H9 (cell line): ENCODE data around the gene ITCH. TPM values are rescaled to one million over a fixed set of nuclear protein-coding genes. Genes with fewer than 3 reads are reported as not detected.

ENCODE experiments used
- DNase-seq: peaks from one replicate; pipeline ENCODE4 v3.0.0-alpha.2; 2017
- H2AFZ ChIP-seq: one replicate; pipeline ENCODE4 v1.6.1; 2013; ENCODE audit warnings: mild to moderate bottlenecking, low read length, control low read depth, moderate library complexity
- H2AK5ac ChIP-seq: 2 replicates; pipeline ENCODE4 v1.6.1; 2013; ENCODE audit warnings: low read length, control low read depth, mixed read lengths; ENCODE audit not compliant: insufficient read length
- H2BK120ac ChIP-seq: one replicate; pipeline ENCODE4 v1.6.1; 2013; ENCODE audit warnings: low read depth, mild to moderate bottlenecking, low read length, control low read depth, inconsistent platforms; ENCODE audit not compliant: poor library complexity, severe bottlenecking
- H2BK12ac ChIP-seq: 2 replicates; pipeline ENCODE4 v1.6.1; 2013; ENCODE audit warnings: low read length, control low read depth, mixed read lengths, low read depth; ENCODE audit not compliant: insufficient read length
- H2BK15ac ChIP-seq: 2 replicates; pipeline ENCODE4 v1.6.1; 2013; ENCODE audit warnings: low read depth, low read length, control low read depth
- H2BK20ac ChIP-seq: one replicate; pipeline ENCODE4 v1.6.1; 2013; ENCODE audit warnings: low read depth, mild to moderate bottlenecking, low read length, control low read depth, inconsistent platforms; ENCODE audit not compliant: poor library complexity, severe bottlenecking
- H2BK5ac ChIP-seq: 2 replicates; pipeline ENCODE4 v1.6.1; 2013; ENCODE audit warnings: low read length, control low read depth, mixed read lengths; ENCODE audit not compliant: insufficient read length
- H3K14ac ChIP-seq: 2 replicates; pipeline ENCODE4 v1.6.1; 2013; ENCODE audit warnings: low read length, control low read depth; ENCODE audit not compliant: insufficient read depth
- H3K18ac ChIP-seq: 2 replicates; pipeline ENCODE4 v1.6.1; 2013; ENCODE audit warnings: low read depth, mild to moderate bottlenecking, mixed read lengths, low read length, control low read depth; ENCODE audit not compliant: insufficient read length
- H3K23ac ChIP-seq: 2 replicates; pipeline ENCODE4 v1.6.1; 2013; ENCODE audit warnings: low read length, control low read depth, mixed read lengths, low read depth; ENCODE audit not compliant: insufficient read length
- H3K23me2 ChIP-seq: 2 replicates; pipeline ENCODE4 v1.6.1; 2013; ENCODE audit warnings: low read depth, mild to moderate bottlenecking, mixed read lengths, low read length, control low read depth; ENCODE audit not compliant: insufficient read length, poor library complexity, severe bottlenecking
- H3K27ac ChIP-seq: 2 replicates; pipeline ENCODE4 v1.5.1; 2013; ENCODE audit warnings: low read length, control low read depth, mixed read lengths, low read depth; ENCODE audit not compliant: insufficient read length
- H3K27me3 ChIP-seq: 2 replicates; pipeline ENCODE4 v1.6.1; 2013; ENCODE audit warnings: low read length, control low read depth, inconsistent platforms; ENCODE audit not compliant: insufficient read depth
- H3K4ac ChIP-seq: 2 replicates; pipeline ENCODE4 v1.6.1; 2013; ENCODE audit warnings: low read depth, mild to moderate bottlenecking, control low read depth, inconsistent platforms, low read length, moderate library complexity
- H3K4me1 ChIP-seq: 2 replicates; pipeline ENCODE4 v1.6.1; 2013; ENCODE audit warnings: low read length, control low read depth, inconsistent platforms; ENCODE audit not compliant: insufficient read depth
- H3K4me2 ChIP-seq: 2 replicates; pipeline ENCODE4 v1.6.1; 2013; ENCODE audit warnings: low read length, control low read depth, mixed read lengths; ENCODE audit not compliant: insufficient read length, insufficient read depth
- H3K56ac ChIP-seq: 2 replicates; pipeline ENCODE4 v1.6.1; 2013; ENCODE audit warnings: low read depth, mild to moderate bottlenecking, mixed read lengths, low read length, control low read depth; ENCODE audit not compliant: insufficient read length
- H3K79me1 ChIP-seq: 2 replicates; pipeline ENCODE4 v1.6.1; 2013; ENCODE audit warnings: low read depth, mild to moderate bottlenecking, moderate library complexity, low read length, control low read depth, inconsistent platforms; ENCODE audit not compliant: insufficient read depth, poor library complexity, severe bottlenecking
- H3K79me2 ChIP-seq: 2 replicates; pipeline ENCODE4 v1.6.1; 2013; ENCODE audit warnings: low read length, control low read depth, inconsistent platforms; ENCODE audit not compliant: insufficient read depth
- H3K9ac ChIP-seq: 2 replicates; pipeline ENCODE4 v1.6.1; 2013; ENCODE audit warnings: low read length, control low read depth, mixed read lengths; ENCODE audit not compliant: insufficient read length; ENCODE audit errors: extremely low read depth
- H3K9me3 ChIP-seq: one replicate; pipeline ENCODE4 v1.6.1; 2013; ENCODE audit warnings: low read depth, low read length, inconsistent platforms; ENCODE audit not compliant: control insufficient read depth
- H3T11ph ChIP-seq: one replicate; pipeline ENCODE4 v1.6.1; 2013; ENCODE audit warnings: mild to moderate bottlenecking, low read length, control low read depth, inconsistent platforms
- H4K20me1 ChIP-seq: one replicate; pipeline ENCODE4 v1.6.1; 2013; ENCODE audit not compliant: control insufficient read depth, insufficient read length, insufficient read depth
- H4K5ac ChIP-seq: 2 replicates; pipeline ENCODE4 v1.6.1; 2013; ENCODE audit warnings: low read depth, mild to moderate bottlenecking, mixed read lengths, low read length, control low read depth; ENCODE audit not compliant: insufficient read length
- H4K8ac ChIP-seq: replicated peaks from 2 replicates; pipeline ENCODE4 v1.6.1; 2013; ENCODE audit warnings: low read length, control low read depth, mixed read lengths, low read depth; ENCODE audit not compliant: insufficient read length
- H4K91ac ChIP-seq: 2 replicates; pipeline ENCODE4 v1.6.1; 2013; ENCODE audit warnings: low read depth, mild to moderate bottlenecking, moderate library complexity, mixed read lengths, low read length, control low read depth; ENCODE audit not compliant: insufficient read length
- H3K27ac Mint-ChIP-seq, 3 experiments: 2 replicates in 2 of 3; 3 replicates in 1 of 3; pipeline ENCODE4 v1.8.0; 2020 to 2021; ENCODE audit warnings: mixed read lengths in 3 of 3, mild to moderate bottlenecking in 1 of 3, moderate library complexity in 1 of 3
- H3K27me3 Mint-ChIP-seq: 2 replicates; pipeline ENCODE4 v1.8.0; 2021; ENCODE audit warnings: low read depth, mild to moderate bottlenecking, moderate library complexity, mixed read lengths
- H3K36me3 Mint-ChIP-seq, 3 experiments: 2 replicates in 2 of 3; 3 replicates in 1 of 3; pipeline ENCODE4 v1.8.0; 2020 to 2021; ENCODE audit warnings: low read depth in 3 of 3, mixed read lengths in 3 of 3; ENCODE audit not compliant: insufficient read depth in 1 of 3
- H3K4me1 Mint-ChIP-seq, 2 experiments: 2 replicates each; pipeline ENCODE4 v1.8.0; 2020; ENCODE audit warnings: mixed read lengths in 2 of 2
- H3K4me3 Mint-ChIP-seq, 2 experiments: 2 replicates in 1 of 2; 3 replicates in 1 of 2; pipeline ENCODE4 v1.8.0; 2020 to 2021; ENCODE audit warnings: mild to moderate bottlenecking in 2 of 2, mixed read lengths in 2 of 2, moderate library complexity in 1 of 2
- H3K9me3 Mint-ChIP-seq, 2 experiments: 2 replicates in 1 of 2; 3 replicates in 1 of 2; pipeline ENCODE4 v1.8.0; 2020; ENCODE audit warnings: mild to moderate bottlenecking in 2 of 2, mixed read lengths in 2 of 2, moderate library complexity in 1 of 2
- WGBS: extraction: QIAGEN DNeasy Blood & Tissue Kit; methylation state at CpG from one replicate; pipeline ENCODE4 v1.1.7; 2013; ENCODE audit warnings: missing lambda C conversion rate, low lambda C conversion rate, mixed read lengths; ENCODE audit not compliant: insufficient read length; ENCODE audit errors: extremely low coverage; 5-methylcytosine and 5-hydroxymethylcytosine counted together
- total RNA-seq: library from RNA; stranded (reverse); gene quantifications from 2 replicates; pipeline ENCODE4 v1.2.1, GENCODE V29; 2021
- TF ChIP-seq, protein P1 (sequence below): fragments of 200-600 bp; sonication (generic); conservative IDR thresholded peaks from 3 replicates; pipeline ENCODE4 v1.8.0; 2021; ENCODE audit warnings: antibody characterized with exemption, mild to moderate bottlenecking

Gene ITCH
- total RNA-seq, 1 experiment from 2014 or later, result 55.9 TPM

DNA sequence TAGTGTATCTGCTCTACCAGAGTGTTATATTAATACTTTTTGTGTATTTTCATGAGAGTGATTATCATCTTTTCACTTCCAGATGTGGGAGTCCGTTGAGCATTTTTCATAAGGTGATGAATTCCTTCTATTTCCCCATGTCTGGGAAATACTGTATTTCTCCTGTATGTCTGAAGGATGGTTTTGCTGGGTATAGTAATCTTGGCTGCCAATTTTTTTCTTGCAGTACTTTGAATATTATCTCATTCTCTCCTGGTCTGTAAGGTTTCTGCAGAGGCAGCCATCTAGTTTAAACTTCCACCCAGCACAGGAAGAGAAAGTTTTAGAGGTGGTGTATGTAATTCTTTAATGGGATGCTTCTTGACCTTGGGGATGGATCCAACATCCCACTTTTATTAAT lies 137.8 kb downstream of the ITCH start:
- DNase-seq, result no peak
- H4K91ac ChIP-seq, result no peak overlapping the region
- H3K27me3 ChIP-seq, result no peaks in the 10 kb centered on the region
- H3K4ac ChIP-seq, result no peak overlapping the region
- Mint-ChIP-seq H3K27ac (no peak overlapping the region), H3K4me1 (peaks cover 0 to under 1% of the 10 kb centered on the region in 2 experiments; a peak in 1 of 4 replicates), H3K27me3 (no peaks in the 10 kb centered on the region), H3K36me3 (peaks cover 32 to 68% (median 63%) of the 10 kb centered on the region in 3 experiments), H3K4me3 (no peak overlapping the region), H3K9me3 (peaks cover 0 to 2% of the 10 kb centered on the region in 2 experiments; a peak in 2 of 5 replicates)
- no peak overlapping the region for H2BK12ac ChIP-seq
- no peaks in the 10 kb centered on the region for H3K23me2 ChIP-seq
- WGBS, result no CpG with 5 or more reads among the region's 1 CpG
- H3K56ac ChIP-seq, result no peak overlapping the region
- no peak overlapping the region for H3K18ac ChIP-seq
- H3K4me1 ChIP-seq, result no peaks in the 10 kb centered on the region
- no peaks in the 10 kb centered on the region for H4K20me1 ChIP-seq
- H2AFZ ChIP-seq, result no peak overlapping the region
- H4K5ac ChIP-seq, result no peak overlapping the region
- H3K9me3 ChIP-seq, result no peaks in the 10 kb centered on the region
- no peak overlapping the region for H2AK5ac ChIP-seq
- no peak overlapping the region for H3T11ph ChIP-seq
- no peak overlapping the region for H2BK20ac ChIP-seq
- no peak overlapping the region for H2BK15ac ChIP-seq
- no peak overlapping the region for H3K9ac ChIP-seq
- H3K23ac ChIP-seq, result no peak overlapping the region
- no peaks in the 10 kb centered on the region for H3K79me1 ChIP-seq
- no peak overlapping the region for H3K14ac ChIP-seq
- TF ChIP-seq, protein P1, sequence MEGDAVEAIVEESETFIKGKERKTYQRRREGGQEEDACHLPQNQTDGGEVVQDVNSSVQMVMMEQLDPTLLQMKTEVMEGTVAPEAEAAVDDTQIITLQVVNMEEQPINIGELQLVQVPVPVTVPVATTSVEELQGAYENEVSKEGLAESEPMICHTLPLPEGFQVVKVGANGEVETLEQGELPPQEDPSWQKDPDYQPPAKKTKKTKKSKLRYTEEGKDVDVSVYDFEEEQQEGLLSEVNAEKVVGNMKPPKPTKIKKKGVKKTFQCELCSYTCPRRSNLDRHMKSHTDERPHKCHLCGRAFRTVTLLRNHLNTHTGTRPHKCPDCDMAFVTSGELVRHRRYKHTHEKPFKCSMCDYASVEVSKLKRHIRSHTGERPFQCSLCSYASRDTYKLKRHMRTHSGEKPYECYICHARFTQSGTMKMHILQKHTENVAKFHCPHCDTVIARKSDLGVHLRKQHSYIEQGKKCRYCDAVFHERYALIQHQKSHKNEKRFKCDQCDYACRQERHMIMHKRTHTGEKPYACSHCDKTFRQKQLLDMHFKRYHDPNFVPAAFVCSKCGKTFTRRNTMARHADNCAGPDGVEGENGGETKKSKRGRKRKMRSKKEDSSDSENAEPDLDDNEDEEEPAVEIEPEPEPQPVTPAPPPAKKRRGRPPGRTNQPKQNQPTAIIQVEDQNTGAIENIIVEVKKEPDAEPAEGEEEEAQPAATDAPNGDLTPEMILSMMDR, result no peak
- no peak overlapping the region for H3K27ac ChIP-seq
- H3K79me2 ChIP-seq, result no peaks in the 10 kb centered on the region
- no peak overlapping the region for H2BK5ac ChIP-seq
- no peak overlapping the region for H4K8ac ChIP-seq
- no peak overlapping the region for H3K4me2 ChIP-seq
- H2BK120ac ChIP-seq, result no peak overlapping the region
